CD14-positive monocyte (primary cell): Measurements from ENCODE around the gene DBF4B. TPM values are rescaled to one million over a fixed set of nuclear protein-coding genes. Genes with fewer than 3 reads are reported as not detected.

Source experiments
- DNase-seq, 3 donors: peaks; one replicate each; pipeline ENCODE4 v3.0.0-alpha.2; 2011 to 2022
- H2AFZ ChIP-seq: 2 replicates; pipeline ENCODE4 v1.6.0; 2012; ENCODE audit warnings: mild to moderate bottlenecking, low read depth, low read length, inconsistent platforms; ENCODE audit not compliant: insufficient read depth, poor library complexity, severe bottlenecking
- H3K27ac ChIP-seq, 2 donors: 1 replicate in 1 of 2; 2 replicates in 1 of 2; pipeline ENCODE4 v1.5.1; 2012 to 2013; ENCODE audit warnings: low read length in 2 of 2, control low read depth in 1 of 2, inconsistent platforms in 1 of 2, low read depth in 1 of 2, mild to moderate bottlenecking in 1 of 2
- H3K27me3 ChIP-seq, 2 donors: one replicate each; pipeline versions ENCODE4 v1.6.0 to v1.6.1; 2011 to 2013; ENCODE audit warnings: low read length in 2 of 2; ENCODE audit not compliant: control insufficient read depth in 2 of 2, insufficient read depth in 2 of 2
- H3K36me3 ChIP-seq, 2 donors: replicated peaks in 1 of 2; 1 replicate in 1 of 2; 2 replicates in 1 of 2; pipeline versions ENCODE4 v1.5.1 to v1.6.1; 2012 to 2013; ENCODE audit warnings: low read length in 2 of 2, control low read depth in 1 of 2, inconsistent platforms in 1 of 2, mild to moderate bottlenecking in 1 of 2; ENCODE audit not compliant: insufficient read depth in 2 of 2, control insufficient read depth in 1 of 2
- H3K4me1 ChIP-seq, 2 donors: 1 replicate in 1 of 2; 2 replicates in 1 of 2; pipeline versions ENCODE4 v1.5.1 to v1.6.1; 2012 to 2013; ENCODE audit warnings: low read length in 2 of 2, control low read depth in 1 of 2, inconsistent platforms in 1 of 2, mild to moderate bottlenecking in 1 of 2, moderate library complexity in 1 of 2; ENCODE audit not compliant: insufficient read depth in 2 of 2, control insufficient read depth in 1 of 2
- H3K4me2 ChIP-seq: replicated peaks from 2 replicates; pipeline ENCODE3; 2012; ENCODE audit warnings: low read length, moderate library complexity, mild to moderate bottlenecking; ENCODE audit not compliant: poor library complexity, severe bottlenecking; ENCODE audit errors: extremely low read depth
- H3K4me3 ChIP-seq, 3 experiments: fragments of 200-600 bp in 1 of 3; sonication (generic) in 1 of 3; replicated peaks in 1 of 3; 1 replicate in 2 of 3; 2 replicates in 1 of 3; pipeline ENCODE4 v1.5.1; 2011 to 2013; ENCODE audit warnings: low read length in 3 of 3, mild to moderate bottlenecking in 3 of 3, control low read depth in 2 of 3, low read depth in 2 of 3, inconsistent platforms in 1 of 3, moderate library complexity in 1 of 3
- H3K79me2 ChIP-seq: 2 replicates; pipeline ENCODE4 v1.6.0; 2012; ENCODE audit warnings: mild to moderate bottlenecking, control low read depth, inconsistent platforms, low read length, moderate library complexity; ENCODE audit not compliant: insufficient read depth
- H3K9ac ChIP-seq: 2 replicates; pipeline ENCODE4 v1.6.0; 2017; ENCODE audit warnings: low read length, mild to moderate bottlenecking; ENCODE audit not compliant: insufficient read depth, poor library complexity, severe bottlenecking
- H3K9me3 ChIP-seq, 2 donors: replicated peaks in 1 of 2; 1 replicate in 1 of 2; 2 replicates in 1 of 2; pipeline versions ENCODE4 v1.5.1 to v1.6.1; 2012 to 2013; ENCODE audit warnings: low read length in 2 of 2, control low read depth in 1 of 2; ENCODE audit not compliant: control insufficient read depth in 1 of 2, insufficient read depth in 1 of 2
- H4K20me1 ChIP-seq: 2 replicates; pipeline ENCODE4 v1.6.0; 2012; ENCODE audit warnings: mild to moderate bottlenecking, low read length, control low read depth, moderate library complexity; ENCODE audit not compliant: insufficient read depth
- H3K27ac Mint-ChIP-seq, 7 donors: one replicate each; pipeline ENCODE4 v1.8.0; 2020; ENCODE audit warnings: mild to moderate bottlenecking in 7 of 7, mixed read lengths in 7 of 7, moderate library complexity in 6 of 7, inconsistent platforms in 2 of 7
- H3K27me3 Mint-ChIP-seq, 3 donors: one replicate each; pipeline ENCODE4 v1.8.0; 2021 to 2022; ENCODE audit warnings: low read depth in 3 of 3, mild to moderate bottlenecking in 3 of 3, mixed read lengths in 3 of 3, moderate library complexity in 3 of 3, inconsistent platforms in 1 of 3
- H3K36me3 Mint-ChIP-seq, 2 donors: one replicate each; pipeline ENCODE4 v1.8.0; 2020; ENCODE audit warnings: mixed read lengths in 2 of 2, inconsistent platforms in 1 of 2, mild to moderate bottlenecking in 1 of 2
- H3K4me1 Mint-ChIP-seq: one replicate; pipeline ENCODE4 v1.8.0; 2020; ENCODE audit warnings: mild to moderate bottlenecking, mixed read lengths
- H3K4me3 Mint-ChIP-seq, 2 donors: one replicate each; pipeline ENCODE4 v1.8.0; 2020; ENCODE audit warnings: mild to moderate bottlenecking in 2 of 2, mixed read lengths in 2 of 2, moderate library complexity in 1 of 2
- H3K9me3 Mint-ChIP-seq, 7 donors: one replicate each; pipeline ENCODE4 v1.8.0; 2020 to 2022; ENCODE audit warnings: mixed read lengths in 7 of 7, mild to moderate bottlenecking in 6 of 7, moderate library complexity in 6 of 7, inconsistent platforms in 2 of 7
- CTCF ChIP-seq: fragments of 200-600 bp; IDR thresholded peaks from one replicate; pipeline ENCODE4 v1.8.0; 2022; ENCODE audit warnings: antibody characterized with exemption, mild to moderate bottlenecking
- WGBS: methylation state at CpG from one replicate; pipeline ENCODE4 v1.1.5; 2013; ENCODE audit warnings: missing lambda C conversion rate; ENCODE audit not compliant: insufficient coverage; 5-methylcytosine and 5-hydroxymethylcytosine counted together
- intact Hi-C, 2 donors: fragments of 100-400 bp; cut with micrococcal nuclease; formaldehyde crosslinking; loops; one replicate each; pipeline versions ENCODE4 v1.15.0 to v1.15.1; 2023
- polyA plus RNA-seq, 3 donors: library from polyadenylated mRNA; depleted of rRNA in 1 of 3; unstranded in 2 of 3; stranded (reverse) in 1 of 3; fragments of 300-500 nt in 2 of 3; fragments of >200 nt in 1 of 3; fragmentation: Illumina TruSeq in 2 of 3; gene quantifications; 1 replicate in 2 of 3; 2 replicates in 1 of 3; pipeline ENCODE4 v1.2.3, GENCODE V29; 2012 to 2021

DBF4B gene
- polyA plus RNA-seq, 3 donors = 0.23 to 2.9 (median 0.34) TPM

- Histone ChIP-seq H3K27me3 (peaks cover 0 to 21% of the 10 kb centered on the region in 2 donors), H3K4me1 (peaks cover 22 to 29% of the 10 kb centered on the region in 2 donors), H3K9me3 (no peaks in the 10 kb centered on the region), H3K4me2 (peak overlapping the region; percentile 72), H2AFZ (peak overlapping the region; percentile 81), H3K9ac (no peak overlapping the region), H3K36me3 (no peaks in the 10 kb centered on the region), H3K27ac (no peak overlapping the region), H4K20me1 (no peaks in the 10 kb centered on the region), H3K4me3 (peak overlapping the region in 1 of 3 experiments; percentile 48), H3K79me2 (no peaks in the 10 kb centered on the region)
- H3K9me3 Mint-ChIP-seq = peaks cover 0 to 2% (median 0%) of the 10 kb centered on the region in 7 donors
- WGBS = 24% methylated on average over 6 of the region's 10 CpGs
- no peaks in the 10 kb centered on the region for H3K36me3 Mint-ChIP-seq
- peak overlapping the region; percentile 59 to 81 for H3K4me3 Mint-ChIP-seq
- TF ChIP-seq CTCF = no peak
- no peak for DNase-seq
- peaks cover 21 to 44% (median 30%) of the 10 kb centered on the region in 3 donors for H3K27me3 Mint-ChIP-seq
- peaks cover 25% of the 10 kb centered on the region for H3K4me1 Mint-ChIP-seq
- intact Hi-C loops = loop anchor here (5.0 to 10.0 kb wide), 2 partner anchors 244 to 356 kb away; partner anchors contain the start of genes ACBD4 (in 2 of the 2) and PLCD3 (in 2 of the 2)
- H3K27ac Mint-ChIP-seq = peak overlapping the region in 1 of 7 donors; percentile 35
Measured at GRCh38 chr17:44778656-44779210, 70.3 kb downstream of the DBF4B start.

GRCh38 chr17:44779211-44780025, 71.0 kb downstream of the DBF4B start:
- intact Hi-C loops = loop anchor here (5.0 to 10.0 kb wide), 2 partner anchors 243 to 355 kb away; partner anchors contain the start of genes ACBD4 (in 2 of the 2) and PLCD3 (in 2 of the 2)
- peak overlapping the region; percentile 72 for H3K4me2 ChIP-seq
- peak overlapping the region in 2 of 7 donors; percentile 35 to 68 for H3K27ac Mint-ChIP-seq
- no peaks in the 10 kb centered on the region for H3K79me2 ChIP-seq
- H4K20me1 ChIP-seq = no peaks in the 10 kb centered on the region
- WGBS = 17% methylated on average over 30 of the region's 36 CpGs
- H3K9me3 Mint-ChIP-seq = peaks cover 0 to 2% (median 0%) of the 10 kb centered on the region in 7 donors
- no peaks in the 10 kb centered on the region for H3K9me3 ChIP-seq
- peaks cover 25% of the 10 kb centered on the region for H3K4me1 Mint-ChIP-seq
- H3K27ac ChIP-seq = no peak overlapping the region
- DNase-seq = peak; percentile 75 to 84 (median 76)
- TF ChIP-seq CTCF = peak; percentile 93
- peak overlapping the region; percentile 81 for H2AFZ ChIP-seq
- H3K27me3 Mint-ChIP-seq = peaks cover 21 to 49% (median 28%) of the 10 kb centered on the region in 3 donors
- no peaks in the 10 kb centered on the region for H3K36me3 Mint-ChIP-seq
- peak overlapping the region in 1 of 3 experiments; percentile 48 for H3K4me3 ChIP-seq
- H3K4me1 ChIP-seq = peaks cover 22 to 29% of the 10 kb centered on the region in 2 donors
- no peaks in the 10 kb centered on the region for H3K36me3 ChIP-seq
- H3K4me3 Mint-ChIP-seq = peak overlapping the region; percentile 59 to 81
- H3K9ac ChIP-seq = no peak overlapping the region
- H3K27me3 ChIP-seq = peaks cover 0 to 21% of the 10 kb centered on the region in 2 donors
